Measurements from ENCODE around the gene LCN1.

DNA sequence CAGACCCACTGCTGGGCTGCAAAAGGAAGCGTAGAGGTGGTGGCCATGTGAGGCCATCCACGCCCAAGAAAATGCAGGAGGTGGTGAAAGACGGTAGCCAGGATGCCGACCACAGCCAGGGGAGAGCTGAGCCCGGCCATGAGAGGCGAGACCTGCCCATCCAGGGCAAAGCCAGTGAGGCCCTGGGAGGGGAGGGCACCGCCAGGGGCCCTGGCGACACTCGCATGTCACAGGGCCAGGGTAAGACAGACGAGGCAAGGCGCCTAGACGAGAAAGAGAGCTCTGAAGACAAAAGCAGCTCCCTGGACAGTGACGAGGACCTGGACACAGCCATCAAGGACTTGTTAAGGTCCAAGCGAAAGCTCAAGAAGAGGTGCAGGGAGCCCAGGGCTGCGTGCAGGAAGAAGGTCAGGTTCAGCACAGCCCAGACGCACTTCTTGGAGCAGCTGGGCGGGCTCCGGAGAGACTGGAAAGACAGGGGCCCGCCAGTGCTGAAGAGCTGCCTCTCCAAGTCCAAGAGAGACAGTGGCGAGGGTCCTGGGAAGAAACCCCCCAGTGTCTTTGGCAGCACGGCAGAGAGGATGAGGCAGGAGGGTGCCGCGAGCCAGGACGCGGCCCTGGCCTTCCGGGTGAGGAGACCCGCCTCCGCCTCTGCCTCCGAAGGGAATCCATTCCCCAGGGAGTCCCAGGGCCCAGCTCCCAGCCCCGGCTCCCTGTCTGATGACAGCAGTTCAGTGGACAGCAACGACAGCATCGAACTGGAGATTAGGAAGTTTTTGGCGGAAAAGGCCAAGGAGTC, 34.8 kb upstream of the LCN1 start:
- TF ChIP-seq POLR2A (IDR thresholded peaks at IDR 0.05) (no peak), POLR2AphosphoS5 (IDR thresholded peaks at IDR 0.05) (no peak)
- TF ChIP-seq, protein P1, sequence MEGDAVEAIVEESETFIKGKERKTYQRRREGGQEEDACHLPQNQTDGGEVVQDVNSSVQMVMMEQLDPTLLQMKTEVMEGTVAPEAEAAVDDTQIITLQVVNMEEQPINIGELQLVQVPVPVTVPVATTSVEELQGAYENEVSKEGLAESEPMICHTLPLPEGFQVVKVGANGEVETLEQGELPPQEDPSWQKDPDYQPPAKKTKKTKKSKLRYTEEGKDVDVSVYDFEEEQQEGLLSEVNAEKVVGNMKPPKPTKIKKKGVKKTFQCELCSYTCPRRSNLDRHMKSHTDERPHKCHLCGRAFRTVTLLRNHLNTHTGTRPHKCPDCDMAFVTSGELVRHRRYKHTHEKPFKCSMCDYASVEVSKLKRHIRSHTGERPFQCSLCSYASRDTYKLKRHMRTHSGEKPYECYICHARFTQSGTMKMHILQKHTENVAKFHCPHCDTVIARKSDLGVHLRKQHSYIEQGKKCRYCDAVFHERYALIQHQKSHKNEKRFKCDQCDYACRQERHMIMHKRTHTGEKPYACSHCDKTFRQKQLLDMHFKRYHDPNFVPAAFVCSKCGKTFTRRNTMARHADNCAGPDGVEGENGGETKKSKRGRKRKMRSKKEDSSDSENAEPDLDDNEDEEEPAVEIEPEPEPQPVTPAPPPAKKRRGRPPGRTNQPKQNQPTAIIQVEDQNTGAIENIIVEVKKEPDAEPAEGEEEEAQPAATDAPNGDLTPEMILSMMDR (IDR thresholded peaks at IDR 0.05 in 8 of 11, conservative IDR thresholded peaks at IDR 0.05 in 3 of 11): no peak
